Central memory CD8-positive, alpha-beta T cell (primary cell): ENCODE results near the gene HAUS1.
"Not testable (repeated sequence)": the region's sequence is repeated elsewhere in the genome, so short reads cannot be mapped to it uniquely, and the experiment has no call there.

Experiments used
- ATAC-seq: fragments of 150-1000 bp; cut with Tn5 transposase; replicated peaks from 2 replicates; pipeline ENCODE4 v1.10.0; 2022; ENCODE audit warnings: mild to moderate bottlenecking, moderate FRiP score, moderate number of reproducible peaks; ENCODE audit not compliant: poor library complexity, severe bottlenecking; ENCODE audit errors: extremely low read depth
- DNase-seq, 2 donors: peaks; one replicate each; pipeline ENCODE4 v3.0.0; 2021; ENCODE audit warnings: low spot score in 2 of 2
- H3K27ac Mint-ChIP-seq: one replicate; pipeline ENCODE4 v1.8.0; 2022; ENCODE audit warnings: low read depth, mild to moderate bottlenecking, moderate library complexity, mixed read lengths
- H3K27me3 Mint-ChIP-seq: one replicate; pipeline ENCODE4 v1.8.0; 2022; ENCODE audit warnings: mixed read lengths
- H3K36me3 Mint-ChIP-seq: one replicate; pipeline ENCODE4 v1.8.0; 2022; ENCODE audit warnings: mild to moderate bottlenecking, moderate library complexity, mixed read lengths; ENCODE audit not compliant: insufficient read depth
- H3K4me1 Mint-ChIP-seq: one replicate; pipeline ENCODE4 v1.8.0; 2022; ENCODE audit warnings: mixed read lengths
- H3K4me3 Mint-ChIP-seq: one replicate; pipeline ENCODE4 v1.8.0; 2022; ENCODE audit warnings: mild to moderate bottlenecking, moderate library complexity, mixed read lengths
- H3K9me3 Mint-ChIP-seq: one replicate; pipeline ENCODE4 v1.8.0; 2022; ENCODE audit warnings: mixed read lengths

HAUS1 gene

DNA sequence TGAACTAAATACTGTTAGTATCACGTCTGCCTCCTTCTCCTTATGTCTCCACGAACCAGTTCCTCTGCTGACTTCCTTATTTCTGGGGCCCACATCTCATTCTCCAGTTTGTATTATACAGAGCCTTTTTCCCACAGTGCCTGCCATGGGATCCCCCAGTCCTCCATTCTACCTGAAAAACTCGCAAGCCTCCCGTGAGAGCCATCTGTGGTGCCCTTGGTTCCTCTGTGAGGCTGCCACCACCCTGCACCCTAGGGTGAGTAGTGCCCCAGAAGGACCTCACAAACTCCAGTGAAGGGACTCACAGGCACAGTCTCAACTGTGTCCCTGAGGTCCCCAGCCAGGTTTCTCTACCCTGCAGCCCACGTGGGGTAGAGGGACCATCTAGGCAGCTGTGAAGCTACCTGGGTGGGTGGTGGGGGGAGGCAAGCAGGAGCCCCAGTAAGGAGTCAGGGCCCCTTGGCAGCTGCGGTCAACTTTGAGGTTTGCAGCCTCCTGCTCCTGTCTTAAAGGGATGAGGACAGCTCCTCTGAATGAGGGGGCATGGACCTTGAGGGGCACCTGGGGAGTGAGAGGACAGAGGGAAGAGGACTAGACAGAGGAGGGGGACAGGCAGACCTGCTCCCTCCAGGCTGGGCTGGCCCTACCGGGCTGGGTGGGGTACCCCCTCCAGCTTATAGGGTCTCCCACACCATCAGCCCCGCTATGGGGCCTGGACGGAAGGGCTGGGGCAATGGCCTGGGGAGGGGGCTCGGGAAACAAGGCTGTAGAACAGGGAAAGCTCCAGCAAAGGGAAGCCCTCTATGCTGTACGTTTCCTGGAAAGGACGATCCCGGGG lies 33.2 kb upstream of the HAUS1 start:
- Mint-ChIP-seq H3K27me3 (no peaks in the 10 kb centered on the region), H3K27ac (peak overlapping the region; percentile 39), H3K4me1 (peaks cover 44% of the 10 kb centered on the region), H3K9me3 (no peaks in the 10 kb centered on the region), H3K36me3 (peaks cover 4% of the 10 kb centered on the region), H3K4me3 (peak overlapping the region; percentile 79)
- ATAC-seq: no peak
- no peak for DNase-seq

DNA sequence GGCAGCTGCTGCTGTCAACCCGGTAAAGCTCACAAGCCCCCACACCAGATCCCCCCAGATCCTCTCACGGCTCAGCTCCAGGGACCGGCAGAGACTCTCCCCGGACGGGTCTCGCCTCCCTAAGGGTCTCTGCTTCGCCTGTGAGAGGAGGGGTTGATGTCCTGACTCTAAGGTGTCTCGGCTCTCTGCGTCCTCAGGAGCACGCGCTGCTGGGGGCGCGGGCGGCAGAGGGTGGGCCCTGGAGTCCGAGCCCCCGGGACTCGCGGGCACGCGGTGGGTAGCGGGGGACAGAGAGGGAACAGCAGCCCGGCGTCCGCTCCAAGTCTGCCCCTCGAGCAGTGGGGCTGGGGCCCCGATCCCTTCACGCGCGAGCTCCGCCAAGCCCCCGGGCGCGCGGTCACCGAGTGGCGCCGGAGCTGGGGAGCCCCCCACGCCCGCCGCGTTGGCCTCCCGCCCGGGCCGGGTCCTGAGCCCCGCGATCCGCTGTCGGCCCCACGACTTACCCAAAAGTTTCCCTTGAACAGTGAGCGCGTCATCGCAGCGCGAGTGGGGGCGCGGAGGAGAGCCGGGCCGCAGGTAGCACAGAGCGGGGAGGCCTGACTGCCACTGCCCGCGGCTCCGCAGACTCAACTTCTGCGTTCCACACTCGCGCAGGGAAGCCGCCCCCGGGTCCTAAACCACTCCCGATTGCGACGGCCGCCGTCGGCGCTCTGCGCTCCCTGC lies 32.4 kb upstream of the HAUS1 start, which contains the start of gene PSTPIP2:
PSTPIP2 (minus strand) TSS at position 608 of the 723 bp plus-strand sequence; CDS start at position 536, 72 bp downstream.
- Mint-ChIP-seq H3K36me3 (peaks cover 4% of the 10 kb centered on the region), H3K27me3 (no peaks in the 10 kb centered on the region), H3K27ac (peak within 1 kb of the TSS; percentile 39), H3K4me1 (peaks cover 44% of the 10 kb centered on the region), H3K4me3 (peak within 1 kb of the TSS; percentile 79), H3K9me3 (no peaks in the 10 kb centered on the region)
- ATAC-seq (peak; percentile 81), DNase-seq (peak; percentile 31 to 42)

DNA sequence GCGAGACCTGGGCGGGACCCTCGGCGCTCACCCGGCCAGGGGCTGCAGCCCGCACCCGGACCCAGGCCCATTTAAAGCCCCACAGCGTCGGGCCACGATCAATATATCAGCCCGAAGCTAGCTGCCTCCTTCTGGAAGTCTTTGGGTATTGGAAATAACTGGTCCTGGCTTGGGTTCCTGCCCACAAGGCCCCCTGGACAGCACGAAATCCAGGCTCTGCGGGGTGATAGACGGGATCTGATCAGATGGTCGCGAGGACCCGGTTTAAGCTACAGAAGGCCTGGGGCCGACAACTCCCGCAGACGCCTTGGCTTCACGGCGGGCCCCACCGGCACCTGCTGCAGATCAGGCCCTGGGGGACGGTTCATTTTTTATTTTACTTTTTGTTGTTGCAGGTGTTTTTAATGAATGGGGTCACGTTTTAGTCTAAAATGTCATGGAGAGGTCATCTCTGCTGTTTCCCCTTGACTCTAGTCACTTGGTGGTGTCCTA lies 31.8 kb upstream of the HAUS1 start:
- no peak for ATAC-seq
- Mint-ChIP-seq H3K27me3 (no peaks in the 10 kb centered on the region), H3K27ac (no peak overlapping the region), H3K4me1 (peaks cover 44% of the 10 kb centered on the region), H3K36me3 (peaks cover 4% of the 10 kb centered on the region), H3K4me3 (peak overlapping the region; percentile 79), H3K9me3 (no peaks in the 10 kb centered on the region)
- no peak for DNase-seq

DNA sequence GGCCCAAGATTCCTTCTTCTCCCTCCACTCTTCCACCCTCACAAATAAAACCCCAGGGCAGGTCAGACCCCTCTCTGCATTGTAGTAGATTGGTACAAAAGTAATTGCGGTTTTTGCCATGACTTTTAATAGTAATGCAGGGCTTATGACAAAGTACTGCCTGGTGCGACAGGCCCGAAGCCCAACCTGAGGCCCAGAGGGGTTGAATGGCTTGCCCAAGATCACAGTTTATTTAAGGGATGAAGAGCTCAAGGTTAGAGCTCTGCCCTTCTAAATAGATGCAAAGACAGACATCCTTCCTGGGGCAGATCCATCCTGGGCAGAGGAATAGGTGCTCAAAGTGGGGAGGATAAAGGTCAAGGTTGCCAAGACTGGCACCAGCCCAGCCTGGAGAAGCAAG lies 31.2 kb upstream of the HAUS1 start:
- Mint-ChIP-seq H3K4me3 (peak overlapping the region; percentile 79), H3K4me1 (peaks cover 44% of the 10 kb centered on the region), H3K9me3 (no peaks in the 10 kb centered on the region), H3K36me3 (peaks cover 4% of the 10 kb centered on the region), H3K27me3 (no peaks in the 10 kb centered on the region), H3K27ac (no peak overlapping the region)
- no peak for ATAC-seq
- DNase-seq: no peak

DNA sequence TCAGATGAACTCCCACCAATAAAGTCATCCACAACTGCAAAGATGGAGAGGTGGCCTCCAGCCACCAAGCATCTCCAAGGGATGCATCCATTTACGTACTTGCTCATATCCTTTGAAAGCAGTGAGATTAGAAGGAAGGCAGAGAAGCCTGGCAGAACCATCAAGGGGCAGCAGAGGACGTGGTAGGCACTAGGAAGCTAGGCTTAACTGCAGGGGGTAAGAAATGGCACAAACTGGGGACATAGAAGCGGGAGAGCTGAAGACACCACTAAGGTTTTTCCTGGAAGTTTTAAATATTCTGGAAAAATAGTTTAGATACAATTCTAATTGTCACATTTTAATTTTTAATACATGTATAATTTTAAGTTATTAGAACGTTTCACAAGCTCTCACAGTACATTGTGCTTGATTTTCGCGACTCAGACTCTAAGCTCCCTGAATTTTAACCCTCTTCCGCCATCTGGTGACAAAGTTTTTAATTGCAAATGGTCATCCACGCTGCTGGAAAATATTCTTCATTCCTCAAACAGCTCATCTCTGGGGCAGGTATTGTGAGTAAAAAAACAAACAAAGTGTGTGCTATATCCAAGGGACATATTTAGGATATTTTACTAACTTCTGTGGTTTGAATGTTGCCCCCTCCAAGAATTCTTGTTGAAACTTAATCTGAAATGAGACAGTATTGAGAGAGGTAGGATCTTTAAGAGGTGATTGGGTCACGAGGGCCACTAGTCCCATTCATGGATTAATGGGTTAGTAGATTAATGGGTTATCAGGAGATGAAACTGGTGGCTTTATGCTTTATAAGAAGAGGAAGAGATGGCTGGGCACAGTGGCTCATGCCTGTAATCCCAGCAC lies 30.5 kb upstream of the HAUS1 start:
- Mint-ChIP-seq H3K27ac (no peak overlapping the region), H3K4me1 (peaks cover 43% of the 10 kb centered on the region), H3K9me3 (no peaks in the 10 kb centered on the region), H3K4me3 (peak overlapping the region; percentile 79), H3K27me3 (no peaks in the 10 kb centered on the region), H3K36me3 (peaks cover 5% of the 10 kb centered on the region)
- ATAC-seq (peak; percentile 52), DNase-seq (peak in 1 of 2 donors; percentile 54)

DNA sequence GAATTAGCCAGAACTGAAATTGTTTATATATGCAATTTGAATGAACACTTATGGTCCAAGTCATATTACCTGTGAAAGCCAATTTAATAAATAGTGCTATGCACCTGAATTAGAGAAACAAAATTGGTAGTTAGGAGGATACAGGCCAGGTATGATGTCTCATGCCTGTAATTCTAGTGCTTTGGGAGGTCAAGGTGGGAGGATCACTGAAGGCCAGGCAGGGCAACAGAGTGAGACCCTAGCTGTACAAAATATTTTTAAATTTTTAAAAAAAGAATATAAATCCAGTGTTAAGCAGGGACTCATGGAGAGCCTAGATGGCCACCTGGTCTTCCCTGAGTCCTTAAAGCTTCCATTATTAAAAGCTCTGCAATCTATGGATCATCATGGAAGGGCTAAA lies 24.8 kb upstream of the HAUS1 start:
- H3K27me3 Mint-ChIP-seq: no peaks in the 10 kb centered on the region
- no peaks in the 10 kb centered on the region for H3K9me3 Mint-ChIP-seq
- DNase-seq (no peak), ATAC-seq (no peak)
- no peaks in the 10 kb centered on the region for H3K4me1 Mint-ChIP-seq
- no peak overlapping the region for H3K4me3 Mint-ChIP-seq
- peaks cover 42% of the 10 kb centered on the region for H3K36me3 Mint-ChIP-seq
- H3K27ac Mint-ChIP-seq: no peak overlapping the region

DNA sequence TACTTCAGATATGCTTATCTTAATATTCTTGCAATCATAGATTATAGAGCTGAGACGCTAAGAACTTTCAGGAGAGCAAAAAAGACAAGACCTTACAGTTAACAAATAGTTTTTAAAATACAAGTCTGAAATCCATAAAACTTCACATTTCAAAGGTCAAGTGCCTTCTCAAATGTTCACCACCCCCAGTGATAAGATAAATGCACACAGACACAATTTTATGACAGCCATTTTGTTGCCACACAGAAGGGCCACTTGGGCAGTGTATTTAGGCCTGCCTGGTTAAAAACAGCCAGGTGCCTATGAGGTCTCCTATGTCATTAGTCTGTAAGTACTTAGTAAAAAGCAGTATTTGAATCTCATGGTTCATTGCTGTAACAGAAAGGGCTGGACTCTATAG lies 24.0 kb upstream of the HAUS1 start:
- DNase-seq: no peak

DNA sequence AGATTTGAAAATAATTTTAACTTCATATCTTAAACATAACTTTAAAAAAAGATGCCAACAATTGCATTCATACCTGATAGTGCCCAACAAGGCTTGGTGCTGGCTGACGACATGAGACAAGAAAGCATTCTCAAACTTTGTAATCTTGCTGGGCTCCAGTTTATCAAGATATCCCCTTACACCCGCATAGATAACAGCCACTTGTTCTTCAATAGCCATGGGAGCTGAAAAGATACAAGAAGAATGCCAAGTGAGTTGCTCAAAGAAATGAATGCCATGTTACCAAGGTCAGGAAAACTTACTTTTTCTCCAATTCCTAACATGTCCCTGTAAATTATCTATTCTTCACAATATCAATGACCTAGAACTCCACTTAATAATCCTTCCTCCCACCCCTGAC lies 19.8 kb upstream of the HAUS1 start:
- Mint-ChIP-seq H3K27ac (no peak overlapping the region), H3K27me3 (no peaks in the 10 kb centered on the region), H3K4me1 (no peaks in the 10 kb centered on the region), H3K4me3 (no peak overlapping the region), H3K36me3 (peaks cover 91% of the 10 kb centered on the region), H3K9me3 (no peaks in the 10 kb centered on the region)
- no peak for DNase-seq
- no peak for ATAC-seq

More for the DNA sequence above, 24.0 kb upstream of the HAUS1 start:
- no peak for ATAC-seq
- H3K27ac Mint-ChIP-seq: no peak overlapping the region
- no peaks in the 10 kb centered on the region for H3K9me3 Mint-ChIP-seq
- H3K27me3 Mint-ChIP-seq: no peaks in the 10 kb centered on the region
- H3K4me1 Mint-ChIP-seq: no peaks in the 10 kb centered on the region
- no peak overlapping the region for H3K4me3 Mint-ChIP-seq
- peaks cover 51% of the 10 kb centered on the region for H3K36me3 Mint-ChIP-seq

DNA sequence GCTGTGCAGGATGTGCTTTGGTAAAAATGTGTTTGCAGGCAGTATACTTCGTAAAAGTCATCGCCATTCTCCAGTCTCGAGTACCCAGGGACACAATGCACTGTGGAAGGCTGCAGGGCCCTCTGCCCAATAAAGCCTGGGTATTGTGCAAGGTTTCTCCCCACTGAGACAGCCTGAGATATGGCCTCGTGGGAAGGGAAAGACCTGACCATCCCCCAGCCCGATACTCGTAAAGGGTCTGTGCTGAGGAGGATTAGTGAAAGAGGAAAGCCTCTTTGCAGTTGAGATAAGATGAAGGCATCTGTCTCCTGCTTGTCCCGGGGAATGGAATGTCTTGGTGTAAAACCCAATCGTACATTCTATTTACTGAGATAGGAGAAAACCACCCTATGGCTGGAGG lies 15.7 kb upstream of the HAUS1 start:
- H3K4me3 Mint-ChIP-seq, DNase-seq, ATAC-seq, H3K27me3 Mint-ChIP-seq, H3K4me1 Mint-ChIP-seq, H3K9me3 Mint-ChIP-seq: not testable (repeated sequence)
- Mint-ChIP-seq H3K36me3 (peaks cover 95% of the 10 kb centered on the region), H3K27ac (peak overlapping the region; percentile 1)

DNA sequence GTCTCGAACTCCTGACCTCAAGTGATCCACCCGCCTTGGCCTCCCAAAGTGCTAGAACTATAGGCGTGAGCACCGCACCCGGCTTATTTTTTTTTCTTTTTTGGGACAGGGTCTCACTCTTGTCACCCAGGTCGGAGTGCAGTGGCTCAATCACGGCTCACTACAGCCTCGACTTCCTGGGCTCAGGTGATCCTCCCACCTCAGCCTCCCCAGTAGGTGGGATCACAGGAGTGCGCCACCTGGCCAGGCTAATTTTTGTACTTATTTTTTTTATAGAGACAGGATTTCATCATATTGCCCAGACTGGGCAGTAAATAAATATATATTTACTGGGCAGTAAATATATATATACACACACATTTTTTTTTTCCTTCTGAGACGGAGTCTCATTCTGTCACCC lies 8.7 kb upstream of the HAUS1 start:
- Mint-ChIP-seq H3K4me3 (peak overlapping the region; percentile 95), H3K27ac (peak overlapping the region; percentile 85), H3K36me3 (peaks cover 50% of the 10 kb centered on the region), H3K9me3 (no peaks in the 10 kb centered on the region), H3K27me3 (no peaks in the 10 kb centered on the region), H3K4me1 (peaks cover 33% of the 10 kb centered on the region)
- ATAC-seq (no peak), DNase-seq (no peak)

DNA sequence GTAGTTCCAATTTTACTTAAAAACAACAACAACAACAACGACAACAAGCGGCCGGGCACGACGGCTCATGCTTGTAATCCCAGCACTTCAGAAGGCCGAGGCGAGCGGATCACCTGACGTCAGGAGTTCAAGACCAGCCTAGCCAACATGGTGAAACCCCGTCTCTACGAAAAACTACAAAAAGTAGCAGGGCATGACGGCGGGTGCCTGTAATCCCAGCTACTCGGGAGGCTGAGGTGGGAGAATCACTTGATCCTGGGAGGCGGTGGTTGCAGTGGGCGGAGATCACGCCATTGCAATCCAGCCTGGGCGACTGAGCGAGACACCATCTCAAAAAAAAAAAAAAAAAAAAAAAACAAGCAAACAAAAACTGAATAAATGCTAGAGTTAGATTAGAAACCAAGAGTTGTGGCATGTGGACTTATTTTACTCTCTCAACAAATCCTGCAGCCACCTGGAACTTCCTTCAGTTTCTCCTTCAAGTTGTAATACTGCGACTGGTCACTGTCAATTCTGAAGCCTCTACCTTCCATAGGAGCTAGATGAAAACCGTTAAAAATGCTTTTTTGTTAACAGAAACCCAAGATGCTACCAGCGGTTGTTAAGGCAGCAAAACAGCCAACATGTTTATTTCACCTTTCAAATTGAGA lies 7.4 kb upstream of the HAUS1 start:
- peak overlapping the region; percentile 85 for H3K27ac Mint-ChIP-seq

DNA sequence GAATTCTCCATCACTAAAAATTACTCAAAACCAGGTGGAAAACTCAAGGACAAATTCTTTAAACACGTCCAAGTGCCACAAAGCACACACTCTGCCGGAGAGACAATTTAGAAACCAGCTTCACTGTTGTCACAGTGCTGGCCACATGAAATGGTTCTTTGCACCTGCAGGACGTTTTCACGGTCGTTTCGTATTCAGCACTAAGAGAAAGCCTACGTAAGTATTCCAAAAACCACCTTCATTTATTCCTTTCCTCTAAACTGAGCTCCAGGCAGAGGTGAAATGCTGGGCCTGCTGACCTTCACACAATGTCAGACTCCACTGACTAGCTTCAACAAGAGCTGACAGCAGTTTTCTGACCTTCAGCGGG lies 6.8 kb upstream of the HAUS1 start:
- DNase-seq (no peak), ATAC-seq (no peak)
- Mint-ChIP-seq H3K27me3 (no peaks in the 10 kb centered on the region), H3K27ac (peak overlapping the region; percentile 85), H3K4me3 (peak overlapping the region; percentile 95), H3K4me1 (peaks cover 26% of the 10 kb centered on the region), H3K9me3 (no peaks in the 10 kb centered on the region), H3K36me3 (peaks cover 33% of the 10 kb centered on the region)

More for the DNA sequence above, 7.4 kb upstream of the HAUS1 start:
- ATAC-seq: no peak
- Mint-ChIP-seq H3K27me3 (no peaks in the 10 kb centered on the region), H3K9me3 (no peaks in the 10 kb centered on the region), H3K36me3 (peaks cover 38% of the 10 kb centered on the region), H3K4me1 (peaks cover 26% of the 10 kb centered on the region), H3K4me3 (peak overlapping the region; percentile 95)
- no peak for DNase-seq
